IMR-90 (cell line): Measurements from ENCODE around the gene LRRC47. TPM values are rescaled to one million over a fixed set of nuclear protein-coding genes. Genes with fewer than 3 reads are reported as not detected.

Experiments
- ATAC-seq: fragments of 200-7000 bp; cut with Tn5 transposase; 2 replicates; pipeline ENCODE4 v1.9.1; 2020; ENCODE audit warnings: low read depth, mild to moderate bottlenecking, moderate library complexity
- BruUV-seq: library from RNA; stranded (reverse); fragments of 400-500 nt; replicated peaks from 2 replicates; lab custom pipeline; 2021; lab: Mats Ljungman, UMichigan
- CTCF ChIA-PET: fragments of 300-600 bp; formaldehyde crosslinking; extraction: SDS; loops from one replicate; lab custom pipeline; 2021; ENCODE audit warnings: antibody characterized with exemption; lab: Yijun Ruan, JAX
- POLR2A ChIA-PET: fragments of 300-600 bp; sonication (Branson Sonifier 250); formaldehyde crosslinking; loops from one replicate; lab custom pipeline; 2022; ENCODE audit warnings: antibody characterized with exemption; ENCODE audit not compliant: unreplicated experiment; lab: Charles Lee
- DNase-seq: peaks from one replicate; pipeline ENCODE4 v3.0.0; 2013
- H2AFZ ChIP-seq: replicated peaks from 2 replicates; pipeline ENCODE3; 2013; ENCODE audit warnings: low read length, mild to moderate bottlenecking; ENCODE audit not compliant: poor library complexity
- H2AK5ac ChIP-seq: 2 replicates; pipeline ENCODE4 v1.6.1; 2013; ENCODE audit warnings: low read depth, low read length, inconsistent platforms
- H2AK9ac ChIP-seq: replicated peaks from 2 replicates; pipeline ENCODE3; 2013; ENCODE audit warnings: mild to moderate bottlenecking, low read depth, low read length, moderate library complexity; ENCODE audit not compliant: poor library complexity
- H2BK120ac ChIP-seq: 2 replicates; pipeline ENCODE4 v1.6.1; 2013; ENCODE audit warnings: low read depth, low read length, inconsistent platforms
- H2BK15ac ChIP-seq: 3 replicates; pipeline ENCODE4 v1.6.1; 2013; ENCODE audit warnings: low read depth, low read length, inconsistent platforms
- H2BK20ac ChIP-seq: 2 replicates; pipeline ENCODE4 v1.6.1; 2013; ENCODE audit warnings: low read depth, mild to moderate bottlenecking, inconsistent platforms, low read length, moderate library complexity
- H2BK5ac ChIP-seq: 2 replicates; pipeline ENCODE4 v1.6.1; 2013; ENCODE audit warnings: mild to moderate bottlenecking, low read depth, low read length, inconsistent platforms; ENCODE audit not compliant: poor library complexity, severe bottlenecking
- H3K14ac ChIP-seq: replicated peaks from 2 replicates; pipeline ENCODE4 v1.6.1; 2013; ENCODE audit warnings: low read depth, low read length, inconsistent platforms
- H3K18ac ChIP-seq: 2 replicates; pipeline ENCODE4 v1.6.1; 2013; ENCODE audit warnings: low read depth, low read length, control low read depth
- H3K23ac ChIP-seq: 2 replicates; pipeline ENCODE4 v1.6.1; 2013; ENCODE audit warnings: low read depth, low read length, inconsistent platforms
- H3K27ac ChIP-seq: 2 replicates; pipeline ENCODE4 v1.5.1; 2013; ENCODE audit warnings: mild to moderate bottlenecking, control low read depth, low read length; ENCODE audit not compliant: insufficient read depth
- H3K27me3 ChIP-seq: 2 replicates; pipeline ENCODE4 v1.6.1; 2013; ENCODE audit warnings: low read length; ENCODE audit not compliant: control insufficient read depth, insufficient read depth
- H3K36me3 ChIP-seq: 2 replicates; pipeline ENCODE4 v1.6.1; 2013; ENCODE audit warnings: low read length, mixed read lengths; ENCODE audit not compliant: control insufficient read depth, insufficient read depth
- H3K4ac ChIP-seq: 2 replicates; pipeline ENCODE4 v1.6.1; 2013; ENCODE audit warnings: low read depth, low read length, inconsistent platforms
- H3K4me1 ChIP-seq: 2 replicates; pipeline ENCODE4 v1.6.1; 2013; ENCODE audit warnings: low read length, mixed read lengths; ENCODE audit not compliant: control insufficient read depth, insufficient read depth
- H3K4me2 ChIP-seq: 2 replicates; pipeline ENCODE4 v1.6.1; 2013; ENCODE audit warnings: low read depth, mild to moderate bottlenecking, control low read depth, low read length, moderate library complexity
- H3K4me3 ChIP-seq: 2 replicates; pipeline ENCODE4 v1.5.1; 2013; ENCODE audit warnings: low read depth, mild to moderate bottlenecking, control low read depth, low read length, moderate library complexity; ENCODE audit not compliant: insufficient read depth
- H3K56ac ChIP-seq: 2 replicates; pipeline ENCODE4 v1.6.1; 2013; ENCODE audit warnings: low read length, inconsistent platforms; ENCODE audit not compliant: insufficient read depth; ENCODE audit errors: extremely low read depth
- H3K79me1 ChIP-seq, 2 experiments: 2 replicates each; pipeline ENCODE4 v1.6.1; 2013; ENCODE audit warnings: low read length in 2 of 2, inconsistent platforms in 1 of 2, low read depth in 1 of 2
- H3K9ac ChIP-seq: 2 replicates; pipeline ENCODE4 v1.6.1; 2013; ENCODE audit warnings: low read depth, low read length, control low read depth
- H3K9me1 ChIP-seq: 2 replicates; pipeline ENCODE4 v1.6.1; 2013; ENCODE audit warnings: low read length, inconsistent platforms; ENCODE audit not compliant: insufficient read depth
- H3K9me3 ChIP-seq: 2 replicates; pipeline ENCODE4 v1.6.1; 2013; ENCODE audit warnings: low read length; ENCODE audit not compliant: control insufficient read depth, insufficient read depth
- H4K20me1 ChIP-seq: 2 replicates; pipeline ENCODE4 v1.6.1; 2013; ENCODE audit warnings: low read length, inconsistent platforms; ENCODE audit not compliant: insufficient read depth
- H4K5ac ChIP-seq: 2 replicates; pipeline ENCODE4 v1.6.1; 2013; ENCODE audit warnings: mild to moderate bottlenecking, low read depth, low read length, control low read depth
- H4K8ac ChIP-seq, 2 experiments: 2 replicates each; pipeline ENCODE4 v1.6.1; 2013; ENCODE audit warnings: low read depth in 2 of 2, low read length in 2 of 2, control low read depth in 1 of 2, inconsistent platforms in 1 of 2
- H4K91ac ChIP-seq: 2 replicates; pipeline ENCODE4 v1.6.1; 2013; ENCODE audit warnings: low read depth, low read length, inconsistent platforms; ENCODE audit not compliant: insufficient read depth
- CTCF ChIP-seq: conservative IDR thresholded peaks from 2 replicates; pipeline ENCODE4 v1.5.1; 2012; ENCODE audit warnings: mild to moderate bottlenecking, low read depth, low read length, improper control_type of control experiment
- ELK1 ChIP-seq: fragments of 150-350 bp; IDR thresholded peaks from 2 replicates; pipeline ENCODE4 v1.6.1; 2016; ENCODE audit warnings: low read depth, mild to moderate bottlenecking, low read length, moderate library complexity, borderline replicate concordance
- FOS ChIP-seq: fragments of 150-350 bp; IDR thresholded peaks from 2 replicates; pipeline ENCODE4 v1.6.1; 2016; ENCODE audit warnings: low read depth, low read length
- MAZ ChIP-seq: IDR thresholded peaks from 2 replicates; pipeline ENCODE4 v1.6.1; 2012; ENCODE audit warnings: low read depth, mild to moderate bottlenecking, low read length, improper control_type of control experiment, moderate library complexity, borderline replicate concordance
- MXI1 ChIP-seq: IDR thresholded peaks from 2 replicates; pipeline ENCODE4 v1.6.1; 2012; ENCODE audit warnings: low read depth, mild to moderate bottlenecking, low read length, moderate library complexity, borderline replicate concordance
- NFE2L2 ChIP-seq: fragments of 150-350 bp; IDR thresholded peaks from 2 replicates; pipeline ENCODE4 v1.6.1; 2016; ENCODE audit warnings: low read depth, mild to moderate bottlenecking, low read length
- RAD21 ChIP-seq: IDR thresholded peaks from 2 replicates; pipeline ENCODE4 v1.6.1; 2012; ENCODE audit warnings: low read length, improper control_type of control experiment
- RCOR1 ChIP-seq: IDR thresholded peaks from 2 replicates; pipeline ENCODE4 v1.6.1; 2012; ENCODE audit warnings: mild to moderate bottlenecking, low read length, improper control_type of control experiment; ENCODE audit not compliant: insufficient replicate concordance
- RFX5 ChIP-seq: IDR thresholded peaks from 2 replicates; pipeline ENCODE4 v1.8.0; 2012; ENCODE audit warnings: low read depth, mild to moderate bottlenecking, low read length, moderate library complexity
- SMC3 ChIP-seq: fragments of 150-350 bp; IDR thresholded peaks from 2 replicates; pipeline ENCODE4 v1.6.1; 2016; ENCODE audit warnings: low read depth, mild to moderate bottlenecking, antibody characterized with exemption, low read length, moderate library complexity
- WGBS, 2 experiments: methylation state at CpG; one replicate each; pipeline versions ENCODE4 v1.1.5 to v1.1.7; 2013; ENCODE audit warnings: missing lambda C conversion rate in 2 of 2; ENCODE audit not compliant: insufficient read length in 1 of 2; ENCODE audit errors: extremely low coverage in 2 of 2; 5-methylcytosine and 5-hydroxymethylcytosine counted together
- dilution Hi-C: fragments of 300-500 bp; cut with HindIII; formaldehyde crosslinking; loops from one replicate; pipeline ENCODE4 v1.14.3; 2018; ENCODE audit warnings: low sequenced_read_pairs; ENCODE audit not compliant: unreplicated experiment
- in situ Hi-C: fragments of 300-500 bp; cut with MboI; formaldehyde crosslinking; loops from 3 replicates; pipeline ENCODE4 v1.14.3; 2019; ENCODE audit warnings: low sequenced_read_pairs, inconsistent platforms, mixed read lengths
- intact Hi-C: fragments of 100-400 bp; cut with micrococcal nuclease; formaldehyde crosslinking; loops from 2 replicates; pipeline ENCODE4 v1.10.0; 2022
- polyA plus RNA-seq, 3 experiments: library from polyadenylated mRNA; depleted of rRNA; stranded (reverse); fragments of >200 nt; gene quantifications; 2 replicates each; pipeline ENCODE4 v1.2.3, GENCODE V29; 2012; ENCODE audit warnings: low replicate concordance in 1 of 3
- total RNA-seq: library from RNA; depleted of rRNA; stranded (reverse); fragments of >200 nt; gene quantifications from 2 replicates; pipeline ENCODE4 v1.2.3, GENCODE V29; 2012

The LRRC47 gene
- total and polyA plus RNA-seq, 2 of the 4 experiments (the other 2 are of a cell fraction), result 15.2 to 19.7 TPM

GRCh38 chr1:3774276-3774945 is 21.9 kb downstream of the LRRC47 start:
- Histone ChIP-seq H4K20me1 (no peaks in the 10 kb centered on the region), H3K9me1 (peaks cover 4% of the 10 kb centered on the region; the same call in 1 of the 2 replicates), H2BK20ac (no peak overlapping the region), H4K5ac (no peak overlapping the region), H3K27me3 (no peaks in the 10 kb centered on the region), H3K14ac (no peak overlapping the region), H3K36me3 (peaks cover 6% of the 10 kb centered on the region), H2AK9ac (no peak overlapping the region), H4K8ac (no peak overlapping the region; a peak in 1 of 4 replicates), H2BK15ac (no peak overlapping the region), H3K9me3 (no peaks in the 10 kb centered on the region), H2BK5ac (no peak overlapping the region), H3K27ac (no peak overlapping the region), H3K4me1 (peaks cover 18% of the 10 kb centered on the region), H3K4ac (no peak overlapping the region), H2BK120ac (no peak overlapping the region), H3K79me1 (no peaks in the 10 kb centered on the region), H3K4me3 (no peak overlapping the region), H3K9ac (no peak overlapping the region), H2AFZ (no peak overlapping the region), H3K4me2 (no peak overlapping the region), H3K56ac (no peak overlapping the region), H2AK5ac (no peak overlapping the region), H3K23ac (no peak overlapping the region), H4K91ac (no peak overlapping the region), H3K18ac (no peak overlapping the region)
- DNase-seq (no peak), ATAC-seq (no peak)
- dilution Hi-C loops (no loop called here), intact Hi-C loops (no loop called here), in situ Hi-C loops (no loop called here)
- WGBS, 2 experiments, result no CpG with 5 or more reads among the region's 19 CpGs
- CTCF ChIA-PET, result interaction anchor here (0.5 kb wide), 1 partner anchor 22 kb away, joined by 3 read pairs; no protein-coding TSS in a partner anchor
- no peak for TF ChIP-seq MXI1
- TF ChIP-seq RFX5, result no peak
- no peak for TF ChIP-seq RCOR1
- no peak for TF ChIP-seq SMC3
- no peak for TF ChIP-seq NFE2L2
- no peak for TF ChIP-seq ELK1
- TF ChIP-seq CTCF, result no peak
- TF ChIP-seq RAD21, result no peak
- no peak for TF ChIP-seq FOS
- TF ChIP-seq MAZ, result no peak
- POLR2A ChIA-PET, result no interaction called here
- BruUV-seq, result no TSS peak
